Measurements from ENCODE around the gene ERG. TPM values are rescaled to one million over a fixed set of nuclear protein-coding genes. Genes with fewer than 3 reads are reported as not detected.

The ERG gene
- total and polyA plus RNA-seq, 7 experiments from 2014 or later = 0.24 to 1.3 TPM; not detected in 5

DNA sequence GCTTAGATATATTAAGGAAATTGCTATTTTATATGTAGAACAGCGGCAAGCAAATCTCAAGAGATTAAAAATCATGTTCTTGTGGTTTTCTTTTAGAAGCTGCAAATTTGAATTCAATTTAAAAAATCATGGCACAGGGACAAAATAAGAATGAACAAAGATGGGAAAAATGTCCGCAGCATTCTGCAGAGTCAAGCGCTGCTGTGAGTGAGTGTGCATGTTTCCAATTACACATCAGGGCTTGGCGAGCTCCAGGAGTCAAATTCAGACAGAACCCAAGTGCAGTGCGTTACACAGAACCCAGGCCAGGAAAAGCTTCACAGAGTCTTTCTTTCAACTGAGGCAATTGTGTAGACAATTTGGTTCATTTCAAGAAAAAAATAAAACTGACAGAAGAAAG, 33.3 kb upstream of the ERG start:
- H3K36me3 Mint-ChIP-seq = peaks cover 0 to 2% (median 0%) of the 10 kb centered on the region in 5 donors
- no peaks in the 10 kb centered on the region for H3K36me3 ChIP-seq (ENCODE audit: control insufficient read depth in 2 of 3, insufficient read depth in 3 of 3, low read length in 3 of 3)
- no peak overlapping the region for H3K27ac ChIP-seq (ENCODE audit: low read depth, low read length)
- H3K4me1 Mint-ChIP-seq = no peaks in the 10 kb centered on the region
- H3K27me3 Mint-ChIP-seq = peaks cover 10 to 23% (median 12%) of the 10 kb centered on the region in 5 donors
- no peak overlapping the region for H3K4me3 Mint-ChIP-seq
- DNase-seq (no peak), ATAC-seq (no peak)
- intact Hi-C loops (cut with micrococcal nuclease) = no loop called here
- CTCF ChIA-PET = no interaction called here
- no peaks in the 10 kb centered on the region for H3K27me3 ChIP-seq (ENCODE audit: control insufficient read depth in 2 of 2, insufficient read depth in 2 of 2, low read length in 2 of 2)
- no peaks in the 10 kb centered on the region for H3K9me3 ChIP-seq (ENCODE audit: control insufficient read depth in 2 of 3, low read length in 3 of 3)
- POLR2A ChIA-PET = no interaction called here
- H3K27ac Mint-ChIP-seq = no peak overlapping the region
- H3K4me1 ChIP-seq (ENCODE audit: control insufficient read depth in 2 of 2, insufficient read depth in 2 of 2, low read length in 2 of 2) = no peaks in the 10 kb centered on the region
- H3K9me3 Mint-ChIP-seq = peaks cover 0 to 1% (median 0%) of the 10 kb centered on the region in 11 donors
- H3K4me3 ChIP-seq (ENCODE audit: low read length) = no peak overlapping the region

DNA sequence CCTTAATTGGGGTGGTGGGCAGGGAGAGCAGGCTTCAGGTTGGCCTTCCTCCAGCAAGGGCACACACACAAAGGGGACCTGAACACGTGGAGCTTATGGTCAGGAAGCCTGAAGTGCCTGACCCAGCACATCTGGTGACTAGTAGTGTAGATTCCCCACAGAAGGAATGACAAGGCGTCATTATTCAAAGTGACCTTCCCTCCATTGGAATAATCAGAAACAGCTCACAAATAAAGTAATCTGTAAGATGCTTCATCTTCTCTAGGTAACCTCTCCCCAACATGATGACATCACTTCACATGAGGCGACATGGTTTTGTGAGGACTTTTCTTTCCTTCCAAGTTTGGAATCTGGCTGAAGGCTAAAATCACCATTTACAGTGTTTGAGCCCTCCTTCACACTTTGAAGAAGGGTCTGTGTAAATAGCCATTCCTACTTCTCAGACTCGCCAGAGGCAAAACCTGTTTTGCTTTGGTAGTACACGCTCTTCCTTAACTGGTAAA, 32.8 kb upstream of the ERG start:
- Histone ChIP-seq H3K4me1 (ENCODE audit: control insufficient read depth in 2 of 2, insufficient read depth in 2 of 2, low read length in 2 of 2) (no peaks in the 10 kb centered on the region), H3K4me3 (ENCODE audit: low read length) (no peak overlapping the region), H3K9me3 (ENCODE audit: control insufficient read depth in 2 of 3, low read length in 3 of 3) (no peaks in the 10 kb centered on the region), H3K27ac (ENCODE audit: low read depth, low read length) (no peak overlapping the region), H3K36me3 (ENCODE audit: control insufficient read depth in 2 of 3, insufficient read depth in 3 of 3, low read length in 3 of 3) (no peaks in the 10 kb centered on the region), H3K27me3 (ENCODE audit: control insufficient read depth in 2 of 2, insufficient read depth in 2 of 2, low read length in 2 of 2) (no peaks in the 10 kb centered on the region)
- intact Hi-C loops (cut with micrococcal nuclease) = no loop called here
- ChIA-PET POLR2A (no interaction called here), CTCF (no interaction called here)
- H3K27ac Mint-ChIP-seq = no peak overlapping the region
- H3K4me3 Mint-ChIP-seq = no peak overlapping the region
- no peak for DNase-seq
- no peaks in the 10 kb centered on the region for H3K4me1 Mint-ChIP-seq
- peaks cover 0 to 1% (median 0%) of the 10 kb centered on the region in 11 donors for H3K9me3 Mint-ChIP-seq
- ATAC-seq = no peak
- peaks cover 0 to 2% (median 0%) of the 10 kb centered on the region in 5 donors for H3K36me3 Mint-ChIP-seq
- peaks cover 6 to 19% (median 12%) of the 10 kb centered on the region in 5 donors for H3K27me3 Mint-ChIP-seq

DNA sequence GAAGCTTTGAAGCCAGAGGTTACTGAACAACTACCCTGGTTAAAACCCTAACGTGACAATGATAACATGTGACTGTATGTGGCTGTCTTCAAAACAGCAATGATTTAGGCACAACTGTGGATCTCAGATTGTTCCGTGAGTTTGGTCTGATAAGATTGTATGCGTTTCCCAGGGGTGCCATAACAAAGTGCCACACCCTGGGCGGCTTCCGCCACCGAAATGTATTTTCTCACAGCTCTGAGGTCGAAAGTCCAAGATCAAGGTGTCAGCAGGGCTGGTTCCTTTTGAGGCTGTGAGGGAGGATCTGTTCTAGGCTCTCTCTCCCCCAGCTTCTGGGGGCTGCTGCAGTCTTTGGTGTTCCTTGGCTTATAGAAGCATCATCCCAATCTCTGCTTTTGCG, 29.5 kb upstream of the ERG start:
- H3K9me3 ChIP-seq (ENCODE audit: control insufficient read depth in 2 of 3, low read length in 3 of 3) = no peaks in the 10 kb centered on the region
- no peak overlapping the region for H3K4me3 ChIP-seq (ENCODE audit: low read length)
- POLR2A ChIA-PET = no interaction called here
- no peak overlapping the region for H3K27ac Mint-ChIP-seq
- intact Hi-C loops (cut with micrococcal nuclease) = no loop called here
- H3K27me3 ChIP-seq (ENCODE audit: control insufficient read depth in 2 of 2, insufficient read depth in 2 of 2, low read length in 2 of 2) = no peaks in the 10 kb centered on the region
- H3K27ac ChIP-seq (ENCODE audit: low read depth, low read length) = no peak overlapping the region
- H3K4me1 Mint-ChIP-seq = peaks cover 0 to 5% (median 0%) of the 10 kb centered on the region in 7 donors
- peaks cover 0 to 3% (median 0%) of the 10 kb centered on the region in 11 donors for H3K9me3 Mint-ChIP-seq
- DNase-seq (no peak), ATAC-seq (no peak)
- CTCF ChIA-PET = no interaction called here
- peaks cover 14 to 44% (median 15%) of the 10 kb centered on the region in 5 donors for H3K27me3 Mint-ChIP-seq
- peaks cover 0 to 2% (median 0%) of the 10 kb centered on the region in 5 donors for H3K36me3 Mint-ChIP-seq
- H3K36me3 ChIP-seq (ENCODE audit: control insufficient read depth in 2 of 3, insufficient read depth in 3 of 3, low read length in 3 of 3) = no peaks in the 10 kb centered on the region
- no peak overlapping the region for H3K4me3 Mint-ChIP-seq
- H3K4me1 ChIP-seq (ENCODE audit: control insufficient read depth in 2 of 2, insufficient read depth in 2 of 2, low read length in 2 of 2) = no peaks in the 10 kb centered on the region

DNA sequence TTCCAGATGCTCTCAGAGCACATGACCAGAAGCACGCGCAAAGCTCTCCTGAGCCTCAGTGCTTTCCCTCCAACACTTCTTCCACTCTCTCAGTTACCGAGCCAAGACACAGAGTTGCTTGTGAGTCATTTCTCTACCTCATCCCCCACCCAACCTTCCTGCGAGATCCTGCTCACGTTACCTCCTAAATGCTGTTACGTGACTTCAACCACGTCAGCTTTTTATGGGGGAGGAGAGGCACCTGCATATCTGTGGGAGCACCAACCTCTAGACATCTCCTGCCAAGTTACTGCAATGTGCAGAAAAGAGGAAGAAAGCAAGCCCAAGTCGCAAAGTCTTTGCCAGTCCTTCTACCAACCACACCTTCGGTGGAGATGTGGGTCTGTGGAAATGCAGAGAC, 27.2 kb upstream of the ERG start:
- ChIA-PET POLR2A (no interaction called here), CTCF (no interaction called here)

DNA sequence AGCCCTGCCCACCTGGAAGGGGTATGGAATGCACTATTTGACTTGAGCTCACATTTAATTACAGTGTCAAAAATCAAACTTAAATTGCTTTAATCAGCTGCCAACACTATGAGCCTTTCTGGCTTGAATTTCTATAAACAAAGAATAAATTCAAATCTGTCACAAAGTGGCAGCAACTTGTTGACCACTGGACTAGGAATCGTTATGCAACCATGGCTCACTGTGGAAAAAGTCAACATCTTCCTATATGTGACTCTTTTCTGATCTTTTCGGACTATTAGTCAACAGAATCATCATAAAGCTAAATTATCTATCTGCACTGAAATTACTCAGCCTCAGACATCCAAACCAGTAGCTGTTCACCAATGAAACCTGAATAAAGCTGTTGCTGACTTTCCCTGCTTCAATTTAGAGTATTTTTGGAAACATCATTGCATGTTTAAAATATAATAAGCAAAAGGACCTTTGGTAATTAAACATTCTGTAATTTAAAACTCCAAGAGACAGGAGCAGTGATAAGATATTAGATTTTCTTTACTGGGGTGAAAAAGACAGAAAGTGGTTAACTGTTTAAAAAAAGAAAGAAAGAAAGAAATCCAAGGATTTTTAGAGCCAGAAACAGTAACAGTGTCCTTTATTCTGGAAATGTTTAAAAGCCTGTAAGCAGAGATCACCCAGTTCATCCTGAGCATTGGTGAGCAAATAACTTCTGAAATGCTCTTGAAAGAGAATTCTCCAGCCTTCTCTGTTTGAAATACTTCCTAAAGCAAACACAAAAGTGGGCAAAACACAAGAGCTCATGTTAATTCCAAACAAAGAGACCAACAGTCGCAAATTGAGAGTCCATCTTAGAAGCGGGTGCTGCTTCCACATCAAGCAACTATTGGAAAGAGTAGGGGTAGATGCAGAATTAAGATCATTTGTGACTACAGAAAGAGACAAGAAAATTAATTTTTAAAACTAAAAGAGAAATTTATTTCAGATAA, 26.2 kb upstream of the ERG start:
- no peak overlapping the region for H3K27ac Mint-ChIP-seq
- Histone ChIP-seq H3K4me3 (ENCODE audit: low read length) (no peak overlapping the region), H3K9me3 (ENCODE audit: control insufficient read depth in 2 of 3, low read length in 3 of 3) (no peaks in the 10 kb centered on the region), H3K36me3 (ENCODE audit: control insufficient read depth in 2 of 3, insufficient read depth in 3 of 3, low read length in 3 of 3) (no peaks in the 10 kb centered on the region), H3K4me1 (ENCODE audit: control insufficient read depth in 2 of 2, insufficient read depth in 2 of 2, low read length in 2 of 2) (no peaks in the 10 kb centered on the region), H3K27ac (ENCODE audit: low read depth, low read length) (no peak overlapping the region), H3K27me3 (ENCODE audit: control insufficient read depth in 2 of 2, insufficient read depth in 2 of 2, low read length in 2 of 2) (no peaks in the 10 kb centered on the region)
- peaks cover 0 to 7% (median 0%) of the 10 kb centered on the region in 11 donors for H3K9me3 Mint-ChIP-seq
- H3K4me1 Mint-ChIP-seq = peaks cover 0 to 11% (median 0%) of the 10 kb centered on the region in 7 donors
- DNase-seq (no peak), ATAC-seq (no peak)
- H3K36me3 Mint-ChIP-seq = peaks cover 0 to 2% (median 0%) of the 10 kb centered on the region in 5 donors
- H3K4me3 Mint-ChIP-seq = no peak overlapping the region
- ChIA-PET POLR2A (no interaction called here), CTCF (interaction anchor here (0.7 kb wide), 1 partner anchor 568 kb away, joined by 3 read pairs; no protein-coding TSS in a partner anchor)
- peaks cover 20 to 54% (median 22%) of the 10 kb centered on the region in 5 donors for H3K27me3 Mint-ChIP-seq
- intact Hi-C loops (cut with micrococcal nuclease) = no loop called here

More for the DNA sequence above, 27.2 kb upstream of the ERG start:
- peaks cover 0 to 2% (median 0%) of the 10 kb centered on the region in 5 donors for H3K36me3 Mint-ChIP-seq
- Histone ChIP-seq H3K36me3 (ENCODE audit: control insufficient read depth in 2 of 3, insufficient read depth in 3 of 3, low read length in 3 of 3) (no peaks in the 10 kb centered on the region), H3K4me3 (ENCODE audit: low read length) (no peak overlapping the region), H3K27ac (ENCODE audit: low read depth, low read length) (no peak overlapping the region), H3K9me3 (ENCODE audit: control insufficient read depth in 2 of 3, low read length in 3 of 3) (no peaks in the 10 kb centered on the region), H3K27me3 (ENCODE audit: control insufficient read depth in 2 of 2, insufficient read depth in 2 of 2, low read length in 2 of 2) (no peaks in the 10 kb centered on the region), H3K4me1 (ENCODE audit: control insufficient read depth in 2 of 2, insufficient read depth in 2 of 2, low read length in 2 of 2) (no peaks in the 10 kb centered on the region)
- peak overlapping the region in 1 of 9 donors; percentile 1 for H3K27ac Mint-ChIP-seq
- H3K9me3 Mint-ChIP-seq = peaks cover 0 to 4% (median 0%) of the 10 kb centered on the region in 11 donors
- peaks cover 17 to 49% (median 21%) of the 10 kb centered on the region in 5 donors for H3K27me3 Mint-ChIP-seq
- intact Hi-C loops (cut with micrococcal nuclease) = no loop called here
- ATAC-seq (no peak), DNase-seq (no peak)
- H3K4me1 Mint-ChIP-seq = peaks cover 0 to 10% (median 0%) of the 10 kb centered on the region in 7 donors
- no peak overlapping the region for H3K4me3 Mint-ChIP-seq

DNA sequence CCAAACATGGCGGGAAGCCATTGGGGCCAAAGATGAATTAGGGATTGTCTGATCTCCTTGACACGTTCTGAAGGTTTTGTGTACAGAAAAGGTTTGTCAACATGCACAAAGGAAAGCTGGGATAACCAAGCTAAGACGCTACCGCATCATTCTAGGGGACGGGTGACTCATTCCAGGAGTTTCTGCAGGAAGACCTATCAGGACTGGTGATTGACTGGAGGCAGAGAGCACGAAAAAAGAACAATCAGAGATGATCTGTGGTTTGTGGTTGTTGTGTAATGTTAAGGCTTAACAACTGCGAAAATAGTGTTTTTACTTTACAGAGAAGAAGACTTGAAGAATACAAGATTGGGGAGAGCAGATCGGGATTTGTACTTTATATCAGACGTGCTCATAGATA, 22.2 kb upstream of the ERG start:
- Histone ChIP-seq H3K27ac (ENCODE audit: low read depth, low read length) (no peak overlapping the region), H3K9me3 (ENCODE audit: control insufficient read depth in 2 of 3, low read length in 3 of 3) (no peaks in the 10 kb centered on the region), H3K27me3 (ENCODE audit: control insufficient read depth in 2 of 2, insufficient read depth in 2 of 2, low read length in 2 of 2) (no peaks in the 10 kb centered on the region), H3K36me3 (ENCODE audit: control insufficient read depth in 2 of 3, insufficient read depth in 3 of 3, low read length in 3 of 3) (no peaks in the 10 kb centered on the region), H3K4me1 (ENCODE audit: control insufficient read depth in 2 of 2, insufficient read depth in 2 of 2, low read length in 2 of 2) (no peaks in the 10 kb centered on the region), H3K4me3 (ENCODE audit: low read length) (no peak overlapping the region)
- peaks cover 19 to 69% (median 21%) of the 10 kb centered on the region in 5 donors for H3K27me3 Mint-ChIP-seq
- POLR2A ChIA-PET = no interaction called here
- intact Hi-C loops (cut with micrococcal nuclease) = no loop called here
- H3K36me3 Mint-ChIP-seq = no peaks in the 10 kb centered on the region
- DNase-seq = no peak
- CTCF ChIA-PET = no interaction called here
- peaks cover 0 to 6% (median 0%) of the 10 kb centered on the region in 11 donors for H3K9me3 Mint-ChIP-seq
- peaks cover 0 to 11% (median 0%) of the 10 kb centered on the region in 7 donors for H3K4me1 Mint-ChIP-seq
- no peak for ATAC-seq
- no peak overlapping the region for H3K4me3 Mint-ChIP-seq
- H3K27ac Mint-ChIP-seq = no peak overlapping the region
